Ishikawa (cell line): ENCODE measurements around the gene NUDT9.

Experiments used
- CREB1 ChIP-seq: IDR thresholded peaks from 2 replicates; pipeline ENCODE4 v1.6.1; 2012; ENCODE audit warnings: low read depth
- EGR1 ChIP-seq: IDR thresholded peaks from 2 replicates; pipeline ENCODE4 v1.6.1; 2012
- EP300 ChIP-seq: IDR thresholded peaks from 2 replicates; pipeline ENCODE4 v1.6.1; 2012; ENCODE audit warnings: borderline replicate concordance
- FOXM1 ChIP-seq: IDR thresholded peaks from 2 replicates; pipeline ENCODE4 v1.6.1; 2012; ENCODE audit warnings: low read depth, borderline replicate concordance
- NFIC ChIP-seq: IDR thresholded peaks from 2 replicates; pipeline ENCODE4 v1.6.1; 2012
- RAD21 ChIP-seq: IDR thresholded peaks from 2 replicates; pipeline ENCODE4 v1.6.1; 2012; ENCODE audit warnings: low read depth
- TAF1 ChIP-seq: IDR thresholded peaks from 2 replicates; pipeline ENCODE4 v1.6.1; 2012; ENCODE audit warnings: low read depth, mild to moderate bottlenecking
- YY1 ChIP-seq: IDR thresholded peaks from 2 replicates; pipeline ENCODE4 v1.6.1; 2012; ENCODE audit warnings: low read depth

- TF ChIP-seq TAF1: no peak
- no peak for TF ChIP-seq EP300
- no peak for TF ChIP-seq YY1
- TF ChIP-seq RAD21: no peak
- TF ChIP-seq EGR1: no peak
- no peak for TF ChIP-seq FOXM1
- no peak for TF ChIP-seq NFIC
- no peak for TF ChIP-seq CREB1
Measured at GRCh38 chr4:87409420-87409939, 12.9 kb upstream of the NUDT9 start.
